A549 treated with Hydrocortisone at 1 μM for 4 hours (cell line): Measurements from ENCODE around the gene GLT8D1. TPM values are rescaled to one million over a fixed set of nuclear protein-coding genes. Genes with fewer than 3 reads are reported as not detected.

Experiments used
- total RNA-seq: library from RNA; stranded (reverse); fragments of 200-300 nt; extraction: Qiagen RNA extraction; gene quantifications from 5 replicates; pipeline ENCODE4 v1.2.3, GENCODE V29; 2022

The GLT8D1 gene, protein sequence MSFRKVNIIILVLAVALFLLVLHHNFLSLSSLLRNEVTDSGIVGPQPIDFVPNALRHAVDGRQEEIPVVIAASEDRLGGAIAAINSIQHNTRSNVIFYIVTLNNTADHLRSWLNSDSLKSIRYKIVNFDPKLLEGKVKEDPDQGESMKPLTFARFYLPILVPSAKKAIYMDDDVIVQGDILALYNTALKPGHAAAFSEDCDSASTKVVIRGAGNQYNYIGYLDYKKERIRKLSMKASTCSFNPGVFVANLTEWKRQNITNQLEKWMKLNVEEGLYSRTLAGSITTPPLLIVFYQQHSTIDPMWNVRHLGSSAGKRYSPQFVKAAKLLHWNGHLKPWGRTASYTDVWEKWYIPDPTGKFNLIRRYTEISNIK
- 35.0 to 41.9 TPM (median 38.7 TPM) in 5 replicates for total RNA-seq

DNA sequence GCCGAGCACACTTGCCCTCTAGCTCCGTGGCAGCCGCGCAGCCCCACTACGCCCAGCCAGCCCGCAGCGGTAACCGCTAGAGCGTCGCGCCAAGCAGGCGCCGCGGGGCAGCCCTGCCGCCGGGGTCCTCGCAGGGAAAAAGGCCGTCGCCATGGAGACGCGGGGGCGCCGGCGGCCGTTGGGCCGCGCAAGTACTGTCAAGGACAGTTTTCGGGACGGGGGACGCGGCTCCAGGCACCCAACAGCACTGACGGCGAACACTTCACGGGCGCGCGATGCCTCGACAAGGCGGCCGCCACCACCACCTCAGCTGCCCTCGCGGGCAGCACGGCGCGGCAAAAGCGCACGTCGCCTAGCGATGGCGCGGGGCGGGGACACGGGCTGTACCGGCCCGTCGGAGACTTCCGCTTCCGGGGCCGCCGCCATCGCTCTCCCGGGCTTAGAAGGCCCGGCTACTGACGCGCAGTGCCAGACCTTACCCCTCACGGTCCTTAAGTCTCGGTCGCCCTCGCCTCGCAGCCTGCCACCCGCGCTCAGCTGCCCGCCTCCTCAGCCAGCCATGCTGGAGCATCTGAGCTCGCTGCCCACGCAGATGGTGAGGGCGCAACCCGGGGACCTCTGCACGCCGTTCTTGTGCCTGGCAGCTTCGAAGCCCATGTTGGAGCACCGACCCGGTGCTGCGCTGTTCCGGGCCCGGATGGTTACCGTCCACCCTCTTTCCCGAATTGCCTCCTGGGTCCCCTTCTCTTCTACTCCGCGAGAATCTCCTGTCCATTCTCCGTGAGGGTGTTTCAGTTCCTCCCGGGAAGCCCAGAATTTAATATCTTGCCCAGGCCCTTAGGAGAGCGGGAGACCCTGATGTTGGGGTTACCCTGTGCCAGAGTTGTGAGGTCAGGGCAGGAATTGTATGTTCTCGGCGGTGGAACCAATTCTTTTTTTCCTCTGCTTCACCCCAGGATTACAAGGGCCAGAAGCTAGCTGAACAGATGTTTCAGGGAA lies at the start of gene GLT8D1, which contains the start of gene SPCS1:
TSS of gene GLT8D1 (minus strand) at position 104 of the 999 bp plus-strand sequence. CDS start 5,331 bp downstream, outside the sequence.
TSS of gene SPCS1 (plus strand) at position 419 of the 999 bp plus-strand sequence. CDS start at position 560, 141 bp downstream.

DNA sequence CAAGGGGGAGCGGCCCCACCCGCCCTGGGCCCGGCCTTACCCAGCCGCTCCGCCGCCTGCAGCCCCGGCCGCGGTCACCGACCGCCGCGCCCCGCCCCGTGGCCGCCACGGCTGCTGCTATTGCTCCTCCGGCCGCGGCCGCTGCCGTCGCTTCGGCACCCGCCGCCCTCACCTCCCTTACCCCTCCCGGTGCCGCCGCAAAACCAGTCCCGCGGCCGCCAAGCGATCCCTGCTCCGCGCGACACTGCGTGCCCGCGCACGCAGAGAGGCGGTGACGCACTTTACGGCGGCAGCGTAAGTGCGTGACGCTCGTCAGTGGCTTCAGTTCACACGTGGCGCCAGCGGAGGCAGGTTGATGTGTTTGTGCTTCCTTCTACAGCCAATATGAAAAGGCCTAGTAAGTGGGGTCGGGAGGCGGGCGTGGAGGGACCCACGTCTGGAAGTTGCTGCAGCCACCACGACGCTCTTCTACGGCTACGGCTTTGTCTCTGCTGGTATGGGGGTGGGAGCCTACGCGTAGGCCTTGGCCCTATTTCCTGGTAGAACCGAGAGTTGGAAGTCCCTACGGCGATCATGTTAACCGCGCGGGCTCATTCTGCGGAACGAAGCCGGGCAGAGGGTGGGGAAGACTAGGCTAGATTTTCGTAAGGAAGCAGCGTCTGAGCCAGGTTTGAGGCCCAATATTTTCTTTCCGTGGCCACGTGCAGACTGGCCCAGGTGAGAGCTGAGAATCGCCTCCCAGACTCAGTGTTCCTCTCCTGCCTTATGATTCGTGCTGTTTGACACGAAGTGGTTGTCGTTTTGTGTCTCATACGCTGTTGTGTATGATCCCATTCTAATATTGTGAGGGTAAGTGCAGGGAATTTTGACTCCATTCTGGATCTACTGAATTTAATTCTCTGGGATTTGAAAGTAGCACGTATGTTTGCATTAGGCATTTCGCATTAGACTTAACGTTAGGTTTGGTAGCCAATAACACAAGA lies 19.6 kb downstream of the GLT8D1 start, which contains the start of the genes GNL3 and PBRM1:
TSS of gene GNL3 (plus strand) at position 324 of the 983 bp plus-strand sequence. CDS start at position 385, 61 bp downstream.
TSS of gene PBRM1 (minus strand) at position 205 of the 983 bp plus-strand sequence.

Other genes starting within 250 kb of the GLT8D1 start
- 0.03 to 0.21 TPM (median 0.09 TPM) in 5 replicates for gene STAB1, start 210.5 kb downstream of the GLT8D1 start, total RNA-seq
- 86.6 to 102 TPM (median 96.8 TPM) in 5 replicates for gene NT5DC2, start 171.9 kb downstream of the GLT8D1 start, total RNA-seq
- 52.2 to 71.7 TPM (median 61.7 TPM) in 5 replicates for gene UQCC5, start 169.2 kb downstream of the GLT8D1 start, total RNA-seq
- 9.5 to 17.9 TPM (median 15.1 TPM) in 5 replicates for gene PBRM1, start 19.9 kb downstream of the GLT8D1 start, total RNA-seq
- gene GNL3, start 19.8 kb downstream of the GLT8D1 start, total RNA-seq, result 84.4 to 149 TPM (median 91.0 TPM) in 5 replicates
- gene SPCS1, start 315 bp upstream of the GLT8D1 start, total RNA-seq, result 145 to 168 TPM (median 158 TPM) in 5 replicates
- gene NEK4, start 65.1 kb upstream of the GLT8D1 start, total RNA-seq, result 10.7 to 15.3 TPM (median 12.7 TPM) in 5 replicates
- gene ITIH1, start 71.8 kb upstream of the GLT8D1 start, total RNA-seq, result not detected in 5 replicates
- gene ITIH3, start 89.0 kb upstream of the GLT8D1 start, total RNA-seq, result 0.06 to 0.21 TPM (median 0.18 TPM) in 3 of 5 replicates, not detected in the others
- gene ITIH4, start 124.9 kb upstream of the GLT8D1 start, total RNA-seq, result 0.44 to 1.5 TPM (median 1.1 TPM) in 5 replicates
- gene MUSTN1, start 129.2 kb upstream of the GLT8D1 start, total RNA-seq, result 0.20 to 0.32 TPM in 2 of 5 replicates, not detected in the others
- gene STIMATE, start 191.8 kb upstream of the GLT8D1 start, total RNA-seq, result 7.5 to 9.0 TPM (median 8.5 TPM) in 5 replicates